ENCODE measurements around the gene GLRX3.
A peak's percentile ranks its signal among the peaks of the same experiment; 100 is the strongest.

DNA sequence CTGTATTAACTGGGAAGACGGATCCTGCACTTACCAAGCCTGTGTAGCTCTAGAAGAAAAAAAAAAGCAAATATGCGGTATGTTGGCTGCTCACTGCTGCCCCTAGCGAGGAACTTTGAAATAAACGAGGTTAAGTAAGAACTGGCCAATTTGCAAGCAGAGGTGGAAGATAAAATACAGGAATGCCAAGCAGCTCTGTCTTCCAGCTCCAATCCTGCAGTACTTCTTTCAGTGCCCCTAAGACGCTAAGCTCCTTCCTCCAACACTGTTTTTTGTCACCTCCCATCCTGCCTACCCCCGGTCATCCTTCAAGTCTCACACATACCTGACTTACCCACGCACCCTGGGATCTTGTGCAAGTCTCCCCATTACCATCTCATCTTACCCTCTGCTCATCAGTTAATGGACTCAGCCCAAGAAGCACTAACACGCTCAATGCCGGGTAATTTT lies 26.4 kb upstream of the GLRX3 start:
- TF ChIP-seq, protein P1, sequence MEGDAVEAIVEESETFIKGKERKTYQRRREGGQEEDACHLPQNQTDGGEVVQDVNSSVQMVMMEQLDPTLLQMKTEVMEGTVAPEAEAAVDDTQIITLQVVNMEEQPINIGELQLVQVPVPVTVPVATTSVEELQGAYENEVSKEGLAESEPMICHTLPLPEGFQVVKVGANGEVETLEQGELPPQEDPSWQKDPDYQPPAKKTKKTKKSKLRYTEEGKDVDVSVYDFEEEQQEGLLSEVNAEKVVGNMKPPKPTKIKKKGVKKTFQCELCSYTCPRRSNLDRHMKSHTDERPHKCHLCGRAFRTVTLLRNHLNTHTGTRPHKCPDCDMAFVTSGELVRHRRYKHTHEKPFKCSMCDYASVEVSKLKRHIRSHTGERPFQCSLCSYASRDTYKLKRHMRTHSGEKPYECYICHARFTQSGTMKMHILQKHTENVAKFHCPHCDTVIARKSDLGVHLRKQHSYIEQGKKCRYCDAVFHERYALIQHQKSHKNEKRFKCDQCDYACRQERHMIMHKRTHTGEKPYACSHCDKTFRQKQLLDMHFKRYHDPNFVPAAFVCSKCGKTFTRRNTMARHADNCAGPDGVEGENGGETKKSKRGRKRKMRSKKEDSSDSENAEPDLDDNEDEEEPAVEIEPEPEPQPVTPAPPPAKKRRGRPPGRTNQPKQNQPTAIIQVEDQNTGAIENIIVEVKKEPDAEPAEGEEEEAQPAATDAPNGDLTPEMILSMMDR (IDR thresholded peaks at IDR 0.05; ENCODE audit: low read depth, low read length): peak; percentile 45; the same call in 1 of the 2 replicates
- no peak for TF ChIP-seq EZH2phosphoT487 (IDR thresholded peaks at IDR 0.05; ENCODE audit: low read depth)
